NCI-H2196 (cell line): Measurements from ENCODE around the gene FAM161B.
"Not testable (repeated sequence)": the region's sequence is repeated elsewhere in the genome, so short reads cannot be mapped to it uniquely, and the experiment has no call there.

Experiments
- DNase-seq: peaks from one replicate; lab custom pipeline; 2025; ENCODE audit not compliant: unreplicated experiment; lab: John Stamatoyannopoulos, UW

Gene FAM161B

GRCh38 chr14:73949752-73950734, at the start of gene FAM161B, which contains the start of gene COQ6:
FAM161B (minus strand) TSS chr14:73950094; CDS start chr14:73950026, 68 bp downstream.
COQ6 (plus strand) TSS chr14:73950302; CDS start chr14:73950333, 31 bp downstream.
- peak; percentile 98 for DNase-seq

GRCh38 chr14:73998726-73999125, 48.8 kb upstream of the FAM161B start:
- DNase-seq: no peak

GRCh38 chr14:73997944-73998447, 48.1 kb upstream of the FAM161B start:
- no peak for DNase-seq

- DNase-seq: no peak
Observed at GRCh38 chr14:73997108-73997943, 47.4 kb upstream of the FAM161B start.

GRCh38 chr14:73996731-73997107, 46.8 kb upstream of the FAM161B start:
- DNase-seq: no peak

- no peak for DNase-seq
Observed at GRCh38 chr14:73995977-73996378, 46.1 kb upstream of the FAM161B start.

- DNase-seq: not testable (repeated sequence)
Observed at GRCh38 chr14:73994926-73995325, 45.0 kb upstream of the FAM161B start.

- DNase-seq: no peak
Observed at GRCh38 chr14:73991092-73991491, 41.2 kb upstream of the FAM161B start.

- not testable (repeated sequence) for DNase-seq
Observed at GRCh38 chr14:73988656-73989055, 38.8 kb upstream of the FAM161B start.

- no peak for DNase-seq
Observed at GRCh38 chr14:73988065-73988464, 38.2 kb upstream of the FAM161B start.

GRCh38 chr14:73977896-73978295, 28.0 kb upstream of the FAM161B start:
- no peak for DNase-seq

GRCh38 chr14:73976125-73976524, 26.2 kb upstream of the FAM161B start:
- DNase-seq: no peak

- no peak for DNase-seq
Observed at GRCh38 chr14:73973497-73973896, 23.6 kb upstream of the FAM161B start.

GRCh38 chr14:73968885-73969284, 19.0 kb upstream of the FAM161B start:
- no peak for DNase-seq

- DNase-seq: no peak
Observed at GRCh38 chr14:73965216-73965615, 15.3 kb upstream of the FAM161B start.

- DNase-seq: no peak
Observed at GRCh38 chr14:73961192-73961591, 11.3 kb upstream of the FAM161B start.

- DNase-seq: no peak
Observed at GRCh38 chr14:73958591-73958990, 8.7 kb upstream of the FAM161B start.

- DNase-seq: no peak
Observed at GRCh38 chr14:73955674-73956073, 5.8 kb upstream of the FAM161B start.

GRCh38 chr14:73953731-73954130, 3.8 kb upstream of the FAM161B start:
- no peak for DNase-seq

- no peak for DNase-seq
Observed at GRCh38 chr14:73945159-73945670, 4.7 kb downstream of the FAM161B start.
